GM12872 (cell line): Measurements from ENCODE around the gene AMACR.

ENCODE experiments used
- TF ChIP-seq, protein P1 (sequence below): IDR thresholded peaks from 3 replicates; pipeline ENCODE4 v1.5.1; 2011; ENCODE audit warnings: low read depth, mild to moderate bottlenecking, low read length, moderate library complexity; ENCODE audit not compliant: insufficient read depth

Gene AMACR

DNA sequence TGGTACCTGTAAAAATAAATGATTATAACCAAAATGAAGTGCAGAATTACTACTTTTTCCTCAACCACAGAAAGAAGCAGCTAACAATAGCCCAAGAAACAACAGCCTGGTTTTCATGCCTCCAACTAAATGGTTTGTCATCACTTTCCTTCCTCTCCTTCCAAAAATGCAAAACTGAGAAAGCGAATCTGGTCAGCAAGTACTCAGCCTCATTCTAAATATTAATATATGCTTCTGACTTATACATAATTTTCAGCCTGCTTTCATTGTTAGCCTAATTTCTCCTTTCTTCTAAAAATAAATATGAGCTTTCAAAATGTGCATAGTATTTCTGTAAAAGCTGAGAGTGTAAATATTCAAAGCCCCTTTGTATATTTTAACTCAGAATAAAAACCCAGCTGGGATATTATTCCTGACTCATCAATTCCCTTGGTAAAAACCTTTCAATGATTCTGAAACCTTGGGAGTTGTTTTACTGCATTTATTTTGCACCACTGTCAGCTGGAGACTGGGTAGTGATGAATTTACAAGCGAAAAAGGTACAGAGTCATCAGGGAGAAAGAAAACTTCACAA, 50.2 kb downstream of the AMACR start:
- TF ChIP-seq, protein P1, sequence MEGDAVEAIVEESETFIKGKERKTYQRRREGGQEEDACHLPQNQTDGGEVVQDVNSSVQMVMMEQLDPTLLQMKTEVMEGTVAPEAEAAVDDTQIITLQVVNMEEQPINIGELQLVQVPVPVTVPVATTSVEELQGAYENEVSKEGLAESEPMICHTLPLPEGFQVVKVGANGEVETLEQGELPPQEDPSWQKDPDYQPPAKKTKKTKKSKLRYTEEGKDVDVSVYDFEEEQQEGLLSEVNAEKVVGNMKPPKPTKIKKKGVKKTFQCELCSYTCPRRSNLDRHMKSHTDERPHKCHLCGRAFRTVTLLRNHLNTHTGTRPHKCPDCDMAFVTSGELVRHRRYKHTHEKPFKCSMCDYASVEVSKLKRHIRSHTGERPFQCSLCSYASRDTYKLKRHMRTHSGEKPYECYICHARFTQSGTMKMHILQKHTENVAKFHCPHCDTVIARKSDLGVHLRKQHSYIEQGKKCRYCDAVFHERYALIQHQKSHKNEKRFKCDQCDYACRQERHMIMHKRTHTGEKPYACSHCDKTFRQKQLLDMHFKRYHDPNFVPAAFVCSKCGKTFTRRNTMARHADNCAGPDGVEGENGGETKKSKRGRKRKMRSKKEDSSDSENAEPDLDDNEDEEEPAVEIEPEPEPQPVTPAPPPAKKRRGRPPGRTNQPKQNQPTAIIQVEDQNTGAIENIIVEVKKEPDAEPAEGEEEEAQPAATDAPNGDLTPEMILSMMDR, result no peak

DNA sequence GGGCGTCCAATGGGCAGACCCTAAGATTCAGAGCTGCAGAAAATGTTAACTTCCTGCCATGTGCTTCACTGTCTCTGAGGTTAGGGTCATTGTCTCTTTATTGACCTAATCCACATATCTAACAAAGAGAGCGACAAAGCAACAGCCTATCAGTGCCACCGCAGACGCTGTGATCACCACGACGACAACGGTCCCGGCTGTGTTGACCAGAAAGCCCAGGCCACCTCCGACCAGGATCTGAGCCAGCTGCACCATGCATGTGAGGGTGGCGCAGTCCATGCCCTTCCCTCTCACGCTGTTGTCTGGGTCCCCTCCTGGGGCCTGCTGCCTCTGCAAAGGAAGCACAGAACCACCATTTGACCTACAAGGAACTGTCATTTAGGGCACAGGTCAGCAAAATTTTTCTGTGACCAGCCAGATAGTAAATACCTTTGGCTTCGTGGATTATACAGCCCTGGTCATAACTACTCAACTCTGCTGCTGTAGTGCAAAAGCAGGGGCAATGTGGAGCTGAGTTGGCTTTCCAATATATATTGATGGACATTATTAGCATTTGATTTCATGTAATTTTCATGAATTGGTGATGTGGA, 63.2 kb downstream of the AMACR start:
- TF ChIP-seq, protein P1, result no peak

DNA sequence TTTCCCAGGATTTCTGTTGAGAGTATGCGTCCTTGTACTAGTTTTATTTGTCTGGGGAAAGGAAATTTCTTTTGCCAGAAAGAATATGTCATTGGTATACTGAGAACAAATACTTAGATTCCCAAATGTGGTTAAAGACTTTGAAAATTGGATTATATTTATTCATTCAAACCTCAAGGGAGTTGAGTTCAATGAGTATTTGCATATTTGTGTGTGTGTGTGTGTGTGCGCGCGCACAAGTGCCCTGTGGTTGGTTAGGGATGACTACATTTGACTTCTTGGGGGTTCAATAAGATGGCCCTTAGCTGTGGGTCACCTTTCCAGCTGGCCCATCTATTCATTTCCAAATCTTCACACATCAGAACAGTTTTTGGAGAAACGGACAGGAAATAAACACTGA, 66.8 kb downstream of the AMACR start:
- TF ChIP-seq, protein P1, result no peak

DNA sequence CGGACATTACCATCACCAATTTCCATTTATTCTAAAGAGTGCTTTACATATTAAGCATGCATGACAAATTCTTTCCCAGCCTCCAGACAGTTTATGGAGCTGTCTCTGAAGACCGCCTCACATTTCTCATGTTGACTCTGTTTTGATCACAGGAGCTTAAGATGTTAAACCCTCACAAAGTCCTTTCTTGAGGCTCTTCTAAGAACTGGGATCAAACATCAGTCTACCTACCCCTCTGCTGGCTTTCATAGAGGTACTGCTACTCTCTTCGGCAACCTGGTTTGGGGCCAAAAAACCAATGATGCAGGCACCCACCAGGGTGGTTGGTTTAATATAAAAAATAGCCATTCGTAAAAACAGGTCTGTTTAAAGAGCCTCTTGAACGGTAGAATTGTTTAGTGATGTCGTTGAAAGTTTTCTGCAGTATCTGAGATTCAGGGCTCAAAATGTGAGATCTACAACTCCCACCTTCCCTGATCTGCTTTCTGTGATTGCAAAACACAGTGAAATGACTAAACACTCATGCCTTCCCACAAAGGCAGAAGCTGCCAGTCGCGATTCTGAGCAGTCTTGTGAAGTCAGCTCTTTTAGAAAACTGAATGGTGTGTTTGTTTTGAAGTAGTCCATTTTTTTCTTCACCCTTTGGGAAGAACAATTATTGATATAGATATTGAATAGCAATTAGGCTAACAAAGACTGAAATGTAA, 68.1 kb downstream of the AMACR start:
- TF ChIP-seq, protein P1, result no peak

DNA sequence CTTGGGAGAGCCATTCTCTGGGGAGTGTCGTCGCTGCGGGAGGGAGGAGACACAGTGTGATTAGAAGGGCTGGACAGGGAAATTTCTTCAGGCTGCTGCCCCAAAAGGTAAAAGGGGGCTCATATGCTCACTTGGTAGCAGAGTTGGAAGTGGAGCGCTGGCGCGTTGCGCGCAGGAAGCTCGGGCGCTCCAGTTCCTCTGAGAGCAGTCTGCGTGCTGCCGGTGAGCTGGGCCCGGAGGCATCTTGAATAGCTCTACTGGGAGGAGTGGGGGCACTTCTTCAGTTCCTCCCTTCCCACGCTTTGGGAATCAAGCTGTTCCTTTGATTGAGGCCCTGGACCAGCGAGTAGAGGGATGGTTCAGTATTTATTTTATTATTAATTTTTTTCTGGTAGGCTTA, 69.0 kb downstream of the AMACR start:
- TF ChIP-seq, protein P1, result no peak

DNA sequence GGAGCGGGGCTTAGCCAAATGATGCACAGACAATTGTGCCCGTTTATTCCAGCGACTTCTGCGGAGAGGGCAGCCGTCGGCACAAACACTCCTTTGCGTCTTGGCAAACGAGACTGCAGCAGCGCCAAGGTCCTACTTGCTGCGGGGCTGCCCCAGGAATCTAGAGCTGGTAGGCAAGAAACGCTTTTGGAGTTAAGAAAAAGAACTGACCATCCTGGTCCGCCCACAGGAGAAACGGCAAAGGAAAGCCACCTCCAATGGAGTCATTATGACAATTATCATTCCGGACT, 69.4 kb downstream of the AMACR start:
- TF ChIP-seq, protein P1, result no peak

DNA sequence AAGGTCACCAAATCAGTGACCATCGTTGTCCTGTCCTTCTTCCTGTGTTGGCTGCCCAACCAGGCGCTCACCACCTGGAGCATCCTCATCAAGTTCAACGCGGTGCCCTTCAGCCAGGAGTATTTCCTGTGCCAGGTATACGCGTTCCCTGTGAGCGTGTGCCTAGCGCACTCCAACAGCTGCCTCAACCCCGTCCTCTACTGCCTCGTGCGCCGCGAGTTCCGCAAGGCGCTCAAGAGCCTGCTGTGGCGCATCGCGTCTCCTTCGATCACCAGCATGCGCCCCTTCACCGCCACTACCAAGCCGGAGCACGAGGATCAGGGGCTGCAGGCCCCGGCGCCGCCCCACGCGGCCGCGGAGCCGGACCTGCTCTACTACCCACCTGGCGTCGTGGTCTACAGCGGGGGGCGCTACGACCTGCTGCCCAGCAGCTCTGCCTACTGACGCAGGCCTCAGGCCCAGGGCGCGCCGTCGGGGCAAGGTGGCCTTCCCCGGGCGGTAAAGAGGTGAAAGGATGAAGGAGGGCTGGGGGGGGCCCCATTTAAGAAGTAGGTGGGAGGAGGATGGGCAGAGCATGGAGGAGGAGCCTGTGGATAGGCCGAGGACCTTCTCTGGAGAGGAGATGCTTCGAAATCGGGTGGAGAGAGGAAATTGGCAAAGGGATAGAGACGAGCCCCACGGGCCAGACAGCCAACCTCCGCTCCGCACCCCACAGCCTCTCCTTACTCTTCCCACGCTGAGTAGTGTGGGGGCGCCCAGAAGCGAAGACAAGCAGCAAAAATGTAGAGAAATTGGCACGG, 69.9 kb downstream of the AMACR start:
- TF ChIP-seq, protein P1, result no peak
